Stimulated activated CD4-positive, alpha-beta T cell treated with anti-CD3 and anti-CD28 coated beads, Interleukin-1b, Interleukin-23, amount 100 ng/mL, for 4 hours (primary cell): ENCODE results near the gene OR51V1.
"Not testable (repeated sequence)": the region's sequence is repeated elsewhere in the genome, so short reads cannot be mapped to it uniquely, and the experiment has no call there.

Experiments used
- DNase-seq, 2 donors: peaks; one replicate each; pipeline ENCODE4 v3.0.0-alpha.2; 2020; ENCODE audit warnings: low read depth in 2 of 2

Gene OR51V1

DNA sequence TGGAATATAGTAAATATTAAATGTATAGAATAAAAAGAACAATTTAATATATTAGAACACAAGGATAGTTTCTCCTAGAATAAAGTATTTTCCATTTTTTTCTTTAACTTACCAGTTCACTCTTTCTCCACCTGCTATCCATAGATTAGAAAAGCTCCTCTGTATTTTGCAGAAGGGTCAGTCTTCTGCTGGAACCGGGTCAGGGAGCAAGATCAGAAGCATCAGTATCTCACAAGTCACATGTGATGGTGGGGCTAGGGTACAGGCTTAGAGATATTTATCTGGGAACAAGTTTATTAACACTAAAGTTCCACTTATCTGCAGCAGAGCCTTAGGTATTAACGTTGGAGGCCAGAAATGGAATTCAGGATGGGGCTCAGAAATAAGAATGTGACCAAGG is 28.6 kb downstream of the OR51V1 start:
- DNase-seq: no peak

DNA sequence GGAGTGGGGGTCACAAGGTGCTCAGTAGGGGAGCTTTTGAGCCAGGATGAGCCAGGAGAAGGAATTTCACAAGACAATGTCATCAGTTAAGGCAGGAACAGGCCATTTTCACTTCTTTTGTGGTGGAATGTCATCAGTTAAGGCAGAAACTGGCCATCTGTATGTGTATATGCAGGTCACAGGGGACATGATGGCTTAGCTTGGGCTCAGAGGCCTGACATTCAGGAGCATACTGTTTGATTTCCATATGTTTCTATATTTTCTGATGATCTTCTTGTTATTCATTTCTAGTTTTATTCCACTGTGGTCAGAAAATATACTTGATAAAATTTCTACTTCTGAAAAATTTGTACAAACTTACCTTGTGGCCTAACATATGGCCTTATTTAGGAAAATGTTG is 34.6 kb downstream of the OR51V1 start:
- not testable (repeated sequence) for DNase-seq

DNA sequence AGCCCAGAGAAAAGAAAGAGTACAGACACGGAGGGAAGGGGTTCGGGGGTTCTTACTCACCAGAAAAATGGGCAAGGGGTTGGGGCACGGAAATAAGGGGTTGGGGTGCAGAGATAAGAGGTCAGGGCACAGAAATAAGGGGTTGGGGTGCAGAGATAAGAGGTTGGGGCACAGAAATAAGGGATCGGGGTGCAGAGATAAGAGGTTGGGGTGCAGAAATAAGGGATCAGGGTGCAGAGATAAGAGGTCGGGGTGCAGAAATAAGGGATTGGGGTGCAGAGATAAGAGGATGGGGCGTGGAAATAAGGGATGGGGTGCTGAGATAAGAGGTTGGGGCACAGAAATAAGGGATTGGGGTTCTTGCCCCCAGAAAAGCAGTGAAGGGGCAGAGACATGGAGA is 35.7 kb downstream of the OR51V1 start:
- not testable (repeated sequence) for DNase-seq

DNA sequence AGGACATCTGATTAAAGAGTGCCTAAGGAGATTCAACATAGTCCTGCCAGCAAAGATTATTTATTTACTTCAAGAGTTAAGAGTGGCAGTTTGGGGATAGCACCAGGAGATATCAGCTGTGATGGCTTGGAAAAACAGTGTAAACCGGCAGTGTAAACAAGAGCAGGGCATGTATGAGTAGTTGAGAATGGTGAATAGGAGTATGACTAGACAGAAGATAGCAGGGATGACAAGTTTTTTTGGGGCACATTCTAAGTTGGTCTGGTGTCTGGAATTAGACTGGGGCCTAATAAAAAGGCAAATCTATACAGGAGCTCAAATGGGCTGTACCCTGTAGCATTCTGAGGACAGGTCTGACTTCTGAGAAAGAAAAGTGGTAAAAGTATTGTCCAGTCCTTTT is 39.4 kb downstream of the OR51V1 start:
- DNase-seq: not testable (repeated sequence)

DNA sequence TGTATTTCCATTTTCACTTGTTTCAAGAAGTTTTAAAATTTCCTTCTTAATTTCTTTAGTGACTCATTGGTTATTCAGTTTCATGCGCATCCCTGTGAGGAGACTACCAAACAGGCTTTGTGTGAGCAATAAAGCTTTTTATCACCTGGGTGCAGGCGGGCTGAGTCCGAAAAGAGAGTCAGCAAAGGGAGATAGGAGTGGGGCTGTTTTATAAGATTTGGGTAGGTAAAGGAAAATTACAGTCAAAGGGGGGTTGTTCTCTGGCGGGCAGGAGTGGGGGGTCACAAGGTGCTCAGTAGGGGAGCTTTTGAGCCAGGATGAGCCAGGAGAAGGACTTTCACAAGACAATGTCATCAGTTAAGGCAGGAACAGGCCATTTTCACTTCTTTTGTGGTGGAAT is 40.3 kb downstream of the OR51V1 start:
- not testable (repeated sequence) for DNase-seq

DNA sequence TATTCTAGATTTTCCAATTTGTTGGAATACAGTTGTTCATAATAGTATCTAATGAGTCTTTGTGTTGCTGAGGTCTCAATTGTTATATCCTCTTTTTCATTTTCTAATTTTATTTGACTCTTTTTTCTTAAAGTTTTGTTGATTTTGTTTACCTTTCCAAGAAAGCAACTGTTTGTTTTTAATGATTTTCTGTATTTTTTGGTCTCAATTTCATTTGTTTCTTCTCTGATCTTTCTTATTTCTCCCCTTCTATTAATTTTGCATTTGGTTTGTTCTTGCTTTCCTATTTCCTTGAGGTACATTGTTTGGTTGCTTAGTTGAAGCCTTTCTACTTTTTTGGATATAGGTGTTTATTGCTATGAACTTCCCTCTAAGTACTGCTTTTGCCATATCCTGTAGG is 40.7 kb downstream of the OR51V1 start:
- DNase-seq: no peak

DNA sequence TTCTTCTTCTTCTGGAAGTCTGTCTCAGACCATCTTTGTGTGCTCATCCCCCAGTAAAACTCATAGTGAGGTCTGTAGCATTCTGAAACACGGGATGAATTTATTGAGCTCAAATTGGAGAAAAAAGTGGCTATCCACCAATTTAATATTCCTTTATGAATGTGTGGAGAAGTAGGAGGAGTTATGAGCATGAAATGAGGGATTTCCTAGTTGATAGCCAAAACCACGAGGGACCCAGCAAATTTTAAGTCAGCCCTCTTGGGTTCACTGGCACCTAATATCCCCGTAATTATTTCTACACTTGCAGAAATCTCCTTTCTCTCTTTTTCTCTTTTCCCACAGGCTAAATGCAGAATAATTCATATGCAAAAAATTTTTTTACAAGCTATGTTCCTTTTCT is 45.8 kb downstream of the OR51V1 start, which contains the start of gene OR52A1:
Gene OR52A1, minus strand, starts transcription at position 101 of the 400 bp plus-strand sequence. CDS start 2,388 bp downstream, outside the sequence.
- no peak for DNase-seq

DNA sequence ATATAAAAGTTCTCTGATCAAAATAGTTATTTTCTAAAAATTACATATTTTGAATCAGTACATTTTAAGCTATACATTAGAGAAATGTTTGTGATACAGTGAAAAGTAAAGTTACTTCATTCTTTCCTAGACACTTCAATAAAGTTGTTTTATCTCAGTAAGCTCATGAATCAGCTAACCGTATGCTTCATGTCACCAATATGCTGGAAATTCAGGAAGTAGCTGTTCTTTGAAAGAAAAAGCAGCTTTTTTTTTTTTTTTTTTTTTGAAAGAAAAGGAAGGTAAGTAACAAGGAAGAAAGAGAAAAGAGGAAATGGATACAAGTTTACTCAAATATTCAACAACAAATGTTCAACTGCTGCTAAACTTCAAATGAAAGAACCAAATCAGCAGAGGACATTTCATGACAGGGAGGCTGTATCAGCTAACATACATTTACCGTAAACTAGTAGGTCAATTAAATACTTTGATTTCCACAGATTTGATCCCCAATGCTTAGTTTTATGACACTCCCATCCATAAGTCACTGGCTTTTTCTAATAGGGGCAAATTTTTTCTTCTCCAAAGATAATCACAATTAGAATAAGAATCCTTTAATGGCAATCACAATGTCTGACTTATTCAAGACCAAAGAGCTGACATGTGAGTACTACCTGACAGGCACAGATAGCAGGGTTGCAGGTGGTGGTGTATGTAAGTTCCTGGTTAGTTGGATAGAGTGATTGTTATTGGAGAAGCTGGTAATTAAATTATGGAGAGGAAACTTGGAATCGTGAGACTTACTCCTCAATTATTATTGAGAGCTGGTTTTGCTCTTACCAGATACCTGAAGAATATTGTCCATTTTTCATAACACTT is 46.7 kb downstream of the OR51V1 start:
- DNase-seq: no peak

DNA sequence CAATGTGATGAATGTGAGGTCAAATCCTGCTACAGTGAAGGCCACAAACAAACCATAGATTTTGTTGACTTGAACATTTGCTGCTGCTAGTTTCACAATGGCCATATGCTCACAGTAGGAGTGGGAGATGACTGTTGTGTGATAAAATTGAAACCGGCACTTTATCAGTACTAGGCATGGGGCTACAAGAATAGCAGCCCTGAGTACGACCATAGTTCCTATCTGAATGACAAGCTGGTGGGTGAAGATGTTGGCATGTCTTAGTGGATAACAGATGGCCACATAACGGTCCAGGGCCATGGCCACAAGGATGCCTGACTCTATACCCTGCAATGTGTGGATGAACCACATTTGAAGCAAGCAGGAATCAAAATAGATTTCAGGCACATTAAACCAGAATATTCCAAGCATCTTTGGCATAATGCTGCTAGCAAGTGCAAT is 48.7 kb downstream of the OR51V1 start:
- no peak for DNase-seq
